HG02852 (cell line): ENCODE results near the gene RHBDL1.

Source experiments
- ATAC-seq: cut with Tn5 transposase; IDR thresholded peaks from one replicate; pipeline ENCODE4 v1.9.1; 2021; ENCODE audit warnings: mild to moderate bottlenecking, moderate library complexity; ENCODE audit not compliant: unreplicated experiment

RHBDL1 gene

GRCh38 chr16:652454-653305 lies 22.8 kb upstream of the RHBDL1 start:
- no peak for ATAC-seq

GRCh38 chr16:654034-654433 lies 21.4 kb upstream of the RHBDL1 start:
- no peak for ATAC-seq

GRCh38 chr16:657487-657886 lies 18.0 kb upstream of the RHBDL1 start:
- no peak for ATAC-seq

GRCh38 chr16:658679-659571 lies 16.5 kb upstream of the RHBDL1 start:
- ATAC-seq = no peak

GRCh38 chr16:659618-660017 lies 15.9 kb upstream of the RHBDL1 start:
- ATAC-seq = no peak

- no peak for ATAC-seq
Measured at GRCh38 chr16:660132-660458, 15.4 kb upstream of the RHBDL1 start.

GRCh38 chr16:660459-661183 lies 14.8 kb upstream of the RHBDL1 start:
- ATAC-seq = peak; percentile 47

- ATAC-seq = peak; percentile 17
Measured at GRCh38 chr16:661184-661821, 14.2 kb upstream of the RHBDL1 start.

- ATAC-seq = no peak
Measured at GRCh38 chr16:662095-662494, 13.4 kb upstream of the RHBDL1 start.

- ATAC-seq = no peak
Measured at GRCh38 chr16:662597-662996, 12.9 kb upstream of the RHBDL1 start.

GRCh38 chr16:666572-666971 lies 8.9 kb upstream of the RHBDL1 start:
- ATAC-seq = no peak

GRCh38 chr16:667113-667779 lies 8.2 kb upstream of the RHBDL1 start:
- no peak for ATAC-seq

- peak; percentile 80 for ATAC-seq
Measured at GRCh38 chr16:667780-668518, 7.5 kb upstream of the RHBDL1 start, which contains the start of gene RHOT2. Gene RHOT2, plus strand, starts transcription at chr16:668132. Its CDS starts 68 bp downstream, at chr16:668200.

- ATAC-seq = peak; percentile 10
Measured at GRCh38 chr16:668519-669171, 6.8 kb upstream of the RHBDL1 start.

- no peak for ATAC-seq
Measured at GRCh38 chr16:669666-670065, 5.8 kb upstream of the RHBDL1 start.

- no peak for ATAC-seq
Measured at GRCh38 chr16:670485-671352, 4.8 kb upstream of the RHBDL1 start.

GRCh38 chr16:671353-672131 lies 3.9 kb upstream of the RHBDL1 start:
- ATAC-seq = no peak
